Upper lobe of left lung (tissue), 6 donors: ENCODE results near the gene FLII. TPM values are rescaled to one million over a fixed set of nuclear protein-coding genes. Genes with fewer than 3 reads are reported as not detected.

Experiments used
- ATAC-seq, 2 donors: fragments of 200-7000 bp; cut with Tn5 transposase; one replicate each; pipeline ENCODE4 v1.9.1; 2022; ENCODE audit warnings: mild to moderate bottlenecking in 2 of 2, moderate library complexity in 2 of 2; ENCODE audit not compliant: low FRiP score in 2 of 2
- DNase-seq, 2 donors: peaks; one replicate each; pipeline ENCODE4 v3.0.0-alpha.2; 2019 to 2020
- H3K27ac ChIP-seq, 4 donors: fragments of 200-600 bp; sonication (generic); one replicate each; pipeline ENCODE4 v1.5.1; 2016 to 2019
- H3K27me3 ChIP-seq, 4 donors: fragments of 200-600 bp; sonication (generic); one replicate each; pipeline ENCODE4 v1.5.1; 2017 to 2019
- H3K36me3 ChIP-seq, 4 donors: fragments of 200-600 bp; sonication (generic); one replicate each; pipeline ENCODE4 v1.5.1; 2016 to 2019
- H3K4me1 ChIP-seq, 4 donors: fragments of 200-600 bp; sonication (generic); one replicate each; pipeline ENCODE4 v1.5.1; 2018 to 2019
- H3K4me3 ChIP-seq, 4 donors: fragments of 200-600 bp; sonication (generic); one replicate each; pipeline ENCODE4 v1.5.1; 2017 to 2019; ENCODE audit warnings: mild to moderate bottlenecking in 2 of 4, moderate library complexity in 1 of 4
- H3K9me3 ChIP-seq, 4 donors: fragments of 200-600 bp; sonication (generic); one replicate each; pipeline ENCODE4 v1.5.1; 2018 to 2019
- EP300 ChIP-seq, 4 donors: sonication (generic); formaldehyde crosslinking; IDR thresholded peaks; one replicate each; pipeline ENCODE4 v1.5.1; 2017; ENCODE audit warnings: antibody characterized with exemption in 4 of 4, control low read depth in 2 of 4
- POLR2A ChIP-seq, 4 donors: fragments of 450-650 bp; IDR thresholded peaks; one replicate each; pipeline ENCODE4 v1.5.1; 2016 to 2017; ENCODE audit warnings: antibody characterized with exemption in 4 of 4, mild to moderate bottlenecking in 2 of 4
- POLR2AphosphoS5 ChIP-seq, 2 donors: sonication (generic); formaldehyde crosslinking; IDR thresholded peaks; one replicate each; pipeline ENCODE4 v1.5.1; 2017; ENCODE audit warnings: antibody characterized with exemption in 2 of 2
- WGBS, 2 donors: methylation state at CpG; one replicate each; pipeline ENCODE4 v1.1.5; 2017 to 2018; 5-methylcytosine and 5-hydroxymethylcytosine counted together
- total RNA-seq, 6 donors: library from RNA; depleted of rRNA in 4 of 6; stranded (reverse); fragments of >200 nt in 4 of 6; gene quantifications; one replicate each; pipeline versions ENCODE4 v1.1.0 to v1.2.1, GENCODE V29; 2016 to 2021
- TF ChIP-seq, protein P1 (sequence below), 6 experiments: fragments of 450-650 bp in 4 of 6; fragments of 200-600 bp in 2 of 6; sonication (generic) in 2 of 6; IDR thresholded peaks; one replicate each; pipeline ENCODE4 v1.5.1; 2016 to 2019; ENCODE audit warnings: antibody characterized with exemption in 6 of 6
- donor health status: DM: no; HTN: no; CAD: no; lungs with moderate emphysema.
- donor health status: DM: no; HTN: yes; CAD: no; lungs with severe emphysema.

Gene FLII
- total RNA-seq, 6 donors from 2014 or later = 313 to 552 (median 376) TPM

- WGBS, 2 donors = 0% methylated on average over 6 to 14 of the region's 57 CpGs
- H3K4me3 ChIP-seq = peak overlapping the region; percentile 49 to 88 (median 70)
- no peaks in the 10 kb centered on the region for H3K9me3 ChIP-seq
- no peaks in the 10 kb centered on the region for H3K27me3 ChIP-seq
- ATAC-seq (peak in 1 of 2 donors; percentile 34), DNase-seq (no peak)
- H3K4me1 ChIP-seq = peaks cover 15 to 21% (median 16%) of the 10 kb centered on the region in 4 donors
- TF ChIP-seq EP300 (IDR thresholded peaks at IDR 0.05) = no peak
- TF ChIP-seq, protein P1, sequence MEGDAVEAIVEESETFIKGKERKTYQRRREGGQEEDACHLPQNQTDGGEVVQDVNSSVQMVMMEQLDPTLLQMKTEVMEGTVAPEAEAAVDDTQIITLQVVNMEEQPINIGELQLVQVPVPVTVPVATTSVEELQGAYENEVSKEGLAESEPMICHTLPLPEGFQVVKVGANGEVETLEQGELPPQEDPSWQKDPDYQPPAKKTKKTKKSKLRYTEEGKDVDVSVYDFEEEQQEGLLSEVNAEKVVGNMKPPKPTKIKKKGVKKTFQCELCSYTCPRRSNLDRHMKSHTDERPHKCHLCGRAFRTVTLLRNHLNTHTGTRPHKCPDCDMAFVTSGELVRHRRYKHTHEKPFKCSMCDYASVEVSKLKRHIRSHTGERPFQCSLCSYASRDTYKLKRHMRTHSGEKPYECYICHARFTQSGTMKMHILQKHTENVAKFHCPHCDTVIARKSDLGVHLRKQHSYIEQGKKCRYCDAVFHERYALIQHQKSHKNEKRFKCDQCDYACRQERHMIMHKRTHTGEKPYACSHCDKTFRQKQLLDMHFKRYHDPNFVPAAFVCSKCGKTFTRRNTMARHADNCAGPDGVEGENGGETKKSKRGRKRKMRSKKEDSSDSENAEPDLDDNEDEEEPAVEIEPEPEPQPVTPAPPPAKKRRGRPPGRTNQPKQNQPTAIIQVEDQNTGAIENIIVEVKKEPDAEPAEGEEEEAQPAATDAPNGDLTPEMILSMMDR (IDR thresholded peaks at IDR 0.05) = no peak
- no peak for TF ChIP-seq POLR2AphosphoS5 (IDR thresholded peaks at IDR 0.05)
- TF ChIP-seq POLR2A (IDR thresholded peaks at IDR 0.05) = no peak
- H3K27ac ChIP-seq = peak overlapping the region in 3 of 4 donors; percentile 36 to 75 (median 65)
- H3K36me3 ChIP-seq = no peaks in the 10 kb centered on the region
Observed at GRCh38 chr17:18225642-18226283, 32.8 kb downstream of the FLII start.

DNA sequence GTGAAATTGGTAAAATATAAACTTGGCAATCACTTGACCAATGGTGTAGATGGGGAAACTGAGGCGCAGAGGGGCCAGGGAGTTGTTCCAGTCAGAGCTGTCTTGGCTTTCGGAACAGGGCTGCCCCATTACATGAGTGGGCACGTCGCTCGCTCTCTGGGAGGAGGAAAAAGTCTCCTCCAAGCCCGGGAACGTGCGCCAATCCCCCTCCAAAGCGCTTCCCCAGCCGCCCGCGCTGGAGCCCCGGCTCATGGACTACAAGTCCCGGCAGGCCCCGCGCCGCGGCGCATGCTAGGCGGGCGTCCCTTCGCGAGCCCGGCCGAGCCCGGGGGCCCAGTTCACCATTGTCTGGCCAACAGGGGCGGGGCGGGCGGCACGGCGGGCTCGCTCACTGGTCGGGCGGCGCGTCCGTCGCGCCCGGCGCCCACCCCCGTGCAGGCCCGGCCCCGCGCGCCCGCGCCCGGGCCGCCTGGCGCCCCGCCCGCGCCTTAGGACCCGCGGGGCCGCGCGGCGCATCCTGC is 33.4 kb downstream of the FLII start, which contains the start of gene LLGL1:
Gene LLGL1 (plus strand): TSS at position 515 of the 521 bp plus-strand sequence. CDS start 48 bp downstream, outside the sequence.
- WGBS, 2 donors = 1 to 3% methylated on average over 5 to 21 of the region's 60 CpGs
- H3K36me3 ChIP-seq = no peaks in the 10 kb centered on the region
- TF ChIP-seq POLR2A (IDR thresholded peaks at IDR 0.05) (no peak), POLR2AphosphoS5 (IDR thresholded peaks at IDR 0.05) (peak in 1 of 2 donors; percentile 17)
- peak; percentile 96 to 97 for ATAC-seq
- peak; percentile 98 to 100 for DNase-seq
- peak within 1 kb of the TSS in 3 of 4 donors; percentile 36 to 75 (median 65) for H3K27ac ChIP-seq
- peaks cover 15 to 21% (median 16%) of the 10 kb centered on the region in 4 donors for H3K4me1 ChIP-seq
- H3K27me3 ChIP-seq = no peaks in the 10 kb centered on the region
- H3K4me3 ChIP-seq = peak within 1 kb of the TSS; percentile 49 to 88 (median 70)
- H3K9me3 ChIP-seq = no peaks in the 10 kb centered on the region

GRCh38 chr17:18224387-18225120 is 34.0 kb downstream of the FLII start:
- Histone ChIP-seq H3K27ac (peak overlapping the region in 3 of 4 donors; percentile 3 to 71 (median 3)), H3K27me3 (no peaks in the 10 kb centered on the region), H3K36me3 (no peaks in the 10 kb centered on the region), H3K4me3 (peak overlapping the region in 3 of 4 donors; percentile 70 to 88 (median 70)), H3K9me3 (no peaks in the 10 kb centered on the region), H3K4me1 (peaks cover 15 to 21% (median 16%) of the 10 kb centered on the region in 4 donors)
- no peak for DNase-seq
- peak in 1 of 2 donors; percentile 67 for ATAC-seq
- TF ChIP-seq POLR2AphosphoS5 (IDR thresholded peaks at IDR 0.05) (no peak), POLR2A (IDR thresholded peaks at IDR 0.05) (no peak), EP300 (IDR thresholded peaks at IDR 0.05) (no peak)
- TF ChIP-seq, protein P1 (IDR thresholded peaks at IDR 0.05) = no peak
- 42 to 56% methylated on average over 14 to 23 of the region's 23 CpGs for WGBS, 2 donors

DNA sequence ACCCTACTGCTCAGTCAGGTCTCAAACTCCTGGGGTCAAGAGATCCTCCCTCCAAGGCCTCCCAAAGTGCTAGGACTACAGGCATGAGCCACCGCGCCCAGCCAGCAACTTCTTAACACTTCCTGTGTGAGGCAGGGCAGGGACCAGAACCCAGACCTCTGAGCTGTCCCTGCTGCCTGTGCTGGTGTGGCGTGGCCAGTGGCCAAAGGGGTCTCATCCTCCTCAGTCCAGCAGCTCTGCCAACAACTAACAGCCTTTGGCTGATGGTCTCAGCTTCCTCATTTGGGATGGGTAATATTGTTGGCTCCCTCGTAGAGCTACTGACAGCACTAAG is 34.5 kb downstream of the FLII start:
- H3K9me3 ChIP-seq = no peaks in the 10 kb centered on the region
- H3K4me1 ChIP-seq = peaks cover 16 to 25% (median 19%) of the 10 kb centered on the region in 4 donors
- H3K4me3 ChIP-seq = no peak overlapping the region
- WGBS, 2 donors = 78 to 95% methylated on average over 1 to 3 of the region's 4 CpGs
- no peaks in the 10 kb centered on the region for H3K36me3 ChIP-seq
- TF ChIP-seq EP300 (IDR thresholded peaks at IDR 0.05) = no peak
- no peak for TF ChIP-seq POLR2AphosphoS5 (IDR thresholded peaks at IDR 0.05)
- TF ChIP-seq POLR2A (IDR thresholded peaks at IDR 0.05) = no peak
- TF ChIP-seq, protein P1 (IDR thresholded peaks at IDR 0.05) = no peak
- DNase-seq (no peak), ATAC-seq (no peak)
- no peaks in the 10 kb centered on the region for H3K27me3 ChIP-seq
- peak overlapping the region in 1 of 4 donors; percentile 3 for H3K27ac ChIP-seq
